ENCODE measurements around the gene MRPL55. TPM values are rescaled to one million over a fixed set of nuclear protein-coding genes. Genes with fewer than 3 reads are reported as not detected.
A peak's percentile ranks its signal among the peaks of the same experiment; 100 is the strongest.

MRPL55 gene
- total RNA-seq, 1 experiment from 2014 or later = 57.1 TPM

DNA sequence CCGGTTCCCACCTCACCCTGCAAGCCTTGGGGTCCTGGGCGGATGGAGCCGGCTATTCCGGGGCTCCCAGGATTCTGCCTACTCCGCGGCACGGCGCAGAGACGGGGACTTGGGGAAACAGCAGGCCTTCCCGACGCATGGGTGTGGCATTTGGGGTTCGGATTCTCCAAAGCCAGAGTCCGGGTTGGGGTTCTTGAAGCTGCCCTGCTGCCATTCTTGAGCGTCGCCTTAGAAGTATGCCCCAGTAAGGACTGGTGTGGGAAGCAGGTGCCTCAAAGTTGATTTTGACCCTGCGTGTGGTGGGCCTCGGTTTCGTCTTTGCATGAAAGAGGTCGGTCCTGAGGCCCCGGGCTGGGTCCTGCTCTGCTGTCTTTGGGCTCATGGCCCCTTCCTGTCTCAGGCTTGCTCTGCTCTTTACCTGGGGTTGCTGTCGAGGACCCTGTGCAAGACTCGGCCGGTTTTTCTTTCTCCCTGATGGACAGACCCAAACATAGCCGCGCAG, 31.7 kb upstream of the MRPL55 start:
- Histone ChIP-seq H2AFZ (ENCODE audit: low read depth, low read length, poor library complexity, severe bottlenecking) (no peak overlapping the region), H3K36me3 (ENCODE audit: control insufficient read depth in 1 of 2, insufficient read depth in 2 of 2, low read length in 2 of 2) (no peaks in the 10 kb centered on the region), H4K20me1 (ENCODE audit: insufficient read depth) (no peaks in the 10 kb centered on the region), H3K9me2 (ENCODE audit: insufficient read depth) (no peaks in the 10 kb centered on the region), H3K4me1 (ENCODE audit: control insufficient read depth in 1 of 2, insufficient read depth in 2 of 2, low read length in 2 of 2) (peaks cover 0 to 17% of the 10 kb centered on the region in 2 experiments; a peak in 3 of 4 replicates), H3K4me2 (ENCODE audit: low read length) (peak overlapping the region; percentile 99), H3K9ac (ENCODE audit: low read length) (peak overlapping the region; percentile 93), H3K4me3 (replicated peaks in 1 of 2; ENCODE audit: low read depth in 1 of 2, low read length in 2 of 2) (peak overlapping the region; percentile 98), H3K27ac (ENCODE audit: low read depth, low read length) (peak overlapping the region; percentile 79), H3K79me2 (ENCODE audit: insufficient read depth, low read length) (peaks cover 55% of the 10 kb centered on the region), H3K9me3 (ENCODE audit: control insufficient read depth in 1 of 2, insufficient read depth in 1 of 2, low read depth in 1 of 2, low read length in 2 of 2) (no peaks in the 10 kb centered on the region), H3K27me3 (ENCODE audit: insufficient read depth, low read length) (peaks cover 3% of the 10 kb centered on the region; the same call in 1 of the 2 replicates)
- ATAC-seq = no peak
- TF ChIP-seq EZH2 (IDR thresholded peaks at IDR 0.05) = no peak
- TF ChIP-seq TCF7L2 (IDR thresholded peaks at IDR 0.05; ENCODE audit: borderline replicate concordance, extremely low read depth, insufficient read depth, insufficient read length) = no peak
- no peak for TF ChIP-seq SIN3A (IDR thresholded peaks at IDR 0.05; ENCODE audit: low read depth)
- TF ChIP-seq EGR1 (IDR thresholded peaks at IDR 0.05; ENCODE audit: low read depth) = no peak
- TF ChIP-seq POLR2AphosphoS5 (IDR thresholded peaks at IDR 0.05; ENCODE audit: low read depth, low read length) = no peak
- TF ChIP-seq, protein P1, sequence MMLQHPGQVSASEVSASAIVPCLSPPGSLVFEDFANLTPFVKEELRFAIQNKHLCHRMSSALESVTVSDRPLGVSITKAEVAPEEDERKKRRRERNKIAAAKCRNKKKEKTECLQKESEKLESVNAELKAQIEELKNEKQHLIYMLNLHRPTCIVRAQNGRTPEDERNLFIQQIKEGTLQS (IDR thresholded peaks at IDR 0.05) = no peak
- RAD21 ChIA-PET (ENCODE audit: low non-redundant PET in 1 of 2, low total read pairs in 2 of 2, uncharacterized antibody in 2 of 2, unreplicated experiment in 2 of 2) = no interaction called here
- BruUV-seq (replicated peaks) = no TSS peak
- DNase-seq (ENCODE audit: low read depth, low spot score) = no peak
- intact Hi-C loops (cut with micrococcal nuclease) = loop anchor here (1.0 to 2.0 kb wide), 2 partner anchors 25 to 32 kb away; partner anchors contain the start of genes IBA57 and MRPL55
- POLR2A ChIA-PET = interaction anchor here (0.8 kb wide), 2 partner anchors 13 to 25 kb away, joined by 3 to 5 read pairs; partner anchors contain the start of gene IBA57
- CTCF ChIA-PET = interaction anchor here (0.9 kb wide), 1 partner anchor 25 kb away, joined by 3 read pairs; the partner anchor contains the start of gene IBA57

DNA sequence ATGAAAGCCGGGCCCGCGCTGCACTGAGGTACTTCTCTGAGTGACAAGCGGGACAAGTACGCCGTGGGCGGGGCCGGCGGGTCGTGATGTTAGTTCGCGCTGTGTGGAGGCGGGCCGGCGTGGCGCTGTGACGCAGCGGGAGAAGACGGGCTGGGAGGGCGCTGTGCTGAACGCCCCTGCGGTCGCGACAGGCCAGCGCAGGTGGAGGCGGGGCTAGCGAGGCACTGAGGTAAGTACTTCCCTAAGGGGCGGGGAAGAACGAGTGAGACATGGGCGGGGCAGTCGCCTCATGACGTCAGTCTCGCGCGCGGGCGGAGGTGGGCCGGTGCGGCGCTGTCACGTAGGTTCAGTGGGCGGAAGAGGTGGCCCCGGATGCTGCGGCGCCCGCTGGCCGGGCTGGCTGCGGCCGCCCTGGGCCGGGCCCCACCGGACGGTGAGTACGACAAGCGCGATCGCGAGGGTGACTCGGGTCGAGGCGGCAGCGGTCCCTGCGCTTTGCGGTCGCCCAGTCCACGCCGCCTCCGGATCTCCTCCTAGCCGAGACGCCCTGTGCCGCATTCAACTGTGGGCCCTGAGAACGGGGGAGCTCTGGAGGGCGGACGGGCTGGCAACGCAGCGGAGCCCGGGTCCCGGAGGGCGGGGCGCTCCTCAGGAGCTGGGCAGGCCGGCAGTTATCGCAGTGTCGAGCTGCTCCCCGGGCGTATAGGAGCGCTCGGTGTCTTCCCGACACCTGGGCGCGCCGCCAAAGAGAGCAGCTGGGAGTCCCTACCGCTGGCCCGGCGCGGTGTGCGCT, 31.0 kb upstream of the MRPL55 start, which contains the start of gene GUK1:
Gene GUK1, plus strand, starts transcription at position 349 of the 793 bp plus-strand sequence. Its CDS starts 24 bp downstream, at position 373.
- H3K27ac ChIP-seq (ENCODE audit: low read depth, low read length) = peak within 1 kb of the TSS; percentile 79
- TF ChIP-seq, protein P2, sequence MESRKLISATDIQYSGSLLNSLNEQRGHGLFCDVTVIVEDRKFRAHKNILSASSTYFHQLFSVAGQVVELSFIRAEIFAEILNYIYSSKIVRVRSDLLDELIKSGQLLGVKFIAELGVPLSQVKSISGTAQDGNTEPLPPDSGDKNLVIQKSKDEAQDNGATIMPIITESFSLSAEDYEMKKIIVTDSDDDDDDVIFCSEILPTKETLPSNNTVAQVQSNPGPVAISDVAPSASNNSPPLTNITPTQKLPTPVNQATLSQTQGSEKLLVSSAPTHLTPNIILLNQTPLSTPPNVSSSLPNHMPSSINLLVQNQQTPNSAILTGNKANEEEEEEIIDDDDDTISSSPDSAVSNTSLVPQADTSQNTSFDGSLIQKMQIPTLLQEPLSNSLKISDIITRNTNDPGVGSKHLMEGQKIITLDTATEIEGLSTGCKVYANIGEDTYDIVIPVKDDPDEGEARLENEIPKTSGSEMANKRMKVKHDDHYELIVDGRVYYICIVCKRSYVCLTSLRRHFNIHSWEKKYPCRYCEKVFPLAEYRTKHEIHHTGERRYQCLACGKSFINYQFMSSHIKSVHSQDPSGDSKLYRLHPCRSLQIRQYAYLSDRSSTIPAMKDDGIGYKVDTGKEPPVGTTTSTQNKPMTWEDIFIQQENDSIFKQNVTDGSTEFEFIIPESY (IDR thresholded peaks at IDR 0.05; ENCODE audit: extremely low read depth, insufficient replicate concordance, low read length) = no peak
- TF ChIP-seq POLR2A (IDR thresholded peaks at IDR 0.05; ENCODE audit: borderline replicate concordance, extremely low read depth, insufficient read depth, insufficient read length) = peak; percentile 54
- TF ChIP-seq POLR2AphosphoS5 (IDR thresholded peaks at IDR 0.05; ENCODE audit: low read depth, low read length) = peak; percentile 88
- TF ChIP-seq, protein P3, sequence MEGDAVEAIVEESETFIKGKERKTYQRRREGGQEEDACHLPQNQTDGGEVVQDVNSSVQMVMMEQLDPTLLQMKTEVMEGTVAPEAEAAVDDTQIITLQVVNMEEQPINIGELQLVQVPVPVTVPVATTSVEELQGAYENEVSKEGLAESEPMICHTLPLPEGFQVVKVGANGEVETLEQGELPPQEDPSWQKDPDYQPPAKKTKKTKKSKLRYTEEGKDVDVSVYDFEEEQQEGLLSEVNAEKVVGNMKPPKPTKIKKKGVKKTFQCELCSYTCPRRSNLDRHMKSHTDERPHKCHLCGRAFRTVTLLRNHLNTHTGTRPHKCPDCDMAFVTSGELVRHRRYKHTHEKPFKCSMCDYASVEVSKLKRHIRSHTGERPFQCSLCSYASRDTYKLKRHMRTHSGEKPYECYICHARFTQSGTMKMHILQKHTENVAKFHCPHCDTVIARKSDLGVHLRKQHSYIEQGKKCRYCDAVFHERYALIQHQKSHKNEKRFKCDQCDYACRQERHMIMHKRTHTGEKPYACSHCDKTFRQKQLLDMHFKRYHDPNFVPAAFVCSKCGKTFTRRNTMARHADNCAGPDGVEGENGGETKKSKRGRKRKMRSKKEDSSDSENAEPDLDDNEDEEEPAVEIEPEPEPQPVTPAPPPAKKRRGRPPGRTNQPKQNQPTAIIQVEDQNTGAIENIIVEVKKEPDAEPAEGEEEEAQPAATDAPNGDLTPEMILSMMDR (IDR thresholded peaks at IDR 0.05 in 2 of 3, conservative IDR thresholded peaks at IDR 0.05 in 1 of 3; ENCODE audit: borderline replicate concordance in 1 of 3, insufficient read depth in 1 of 3, low read depth in 2 of 3, low read length in 2 of 3) = no peak
- peak; percentile 99 for TF ChIP-seq TCF7L2 (IDR thresholded peaks at IDR 0.05; ENCODE audit: borderline replicate concordance, extremely low read depth, insufficient read depth, insufficient read length)
- peak; percentile 3 for TF ChIP-seq YY1 (IDR thresholded peaks at IDR 0.05; ENCODE audit: extremely low read depth, insufficient replicate concordance, low read depth, low read length)
- TF ChIP-seq FOSL1 (IDR thresholded peaks at IDR 0.05; ENCODE audit: low read depth) = no peak
- no peak for TF ChIP-seq ELF1 (IDR thresholded peaks at IDR 0.05; ENCODE audit: borderline replicate concordance, low read depth)

More for the DNA sequence above, 31.0 kb upstream of the MRPL55 start, which contains the start of gene GUK1:
- Histone ChIP-seq H3K27me3 (ENCODE audit: insufficient read depth, low read length) (peaks cover 3% of the 10 kb centered on the region; the same call in 1 of the 2 replicates), H3K36me3 (ENCODE audit: control insufficient read depth in 1 of 2, insufficient read depth in 2 of 2, low read length in 2 of 2) (no peaks in the 10 kb centered on the region), H3K9me2 (ENCODE audit: insufficient read depth) (no peaks in the 10 kb centered on the region), H3K9ac (ENCODE audit: low read length) (peak within 1 kb of the TSS; percentile 93), H3K4me2 (ENCODE audit: low read length) (peak within 1 kb of the TSS; percentile 99), H3K9me3 (ENCODE audit: control insufficient read depth in 1 of 2, insufficient read depth in 1 of 2, low read depth in 1 of 2, low read length in 2 of 2) (no peaks in the 10 kb centered on the region), H3K4me3 (replicated peaks in 1 of 2; ENCODE audit: low read depth in 1 of 2, low read length in 2 of 2) (peak within 1 kb of the TSS; percentile 98), H4K20me1 (ENCODE audit: insufficient read depth) (no peaks in the 10 kb centered on the region), H2AFZ (ENCODE audit: low read depth, low read length, poor library complexity, severe bottlenecking) (no peak within 1 kb of the TSS), H3K4me1 (ENCODE audit: control insufficient read depth in 1 of 2, insufficient read depth in 2 of 2, low read length in 2 of 2) (peaks cover 0 to 17% of the 10 kb centered on the region in 2 experiments; a peak in 3 of 4 replicates), H3K79me2 (ENCODE audit: insufficient read depth, low read length) (peaks cover 49% of the 10 kb centered on the region)
- TSS peak; percentile 67 for BruUV-seq (replicated peaks)
- ChIA-PET RAD21 (ENCODE audit: low non-redundant PET in 1 of 2, low total read pairs in 2 of 2, uncharacterized antibody in 2 of 2, unreplicated experiment in 2 of 2) (no interaction called here), POLR2A (interaction anchor here (0.8 kb wide), 2 partner anchors 13 to 25 kb away, joined by 3 to 5 read pairs; partner anchors contain the start of gene IBA57), CTCF (interaction anchor here (0.9 kb wide), 1 partner anchor 26 kb away, joined by 3 read pairs; the partner anchor contains the start of gene IBA57)
- ATAC-seq = peak; percentile 96
- peak; percentile 100 for DNase-seq (ENCODE audit: low read depth, low spot score)
- intact Hi-C loops (cut with micrococcal nuclease) = loop anchor here (1.0 to 2.0 kb wide), 2 partner anchors 25 to 31 kb away; partner anchors contain the start of genes IBA57 and MRPL55

All from HCT116 (cell line).